Nephron (organoid): ENCODE measurements around the gene SERPINA4.

Experiments
- H3K27ac Mint-ChIP-seq, 3 experiments: 2 replicates each; pipeline ENCODE4 v1.8.0; 2020; ENCODE audit warnings: mixed read lengths in 3 of 3, mild to moderate bottlenecking in 2 of 3, moderate library complexity in 1 of 3
- H3K27me3 Mint-ChIP-seq: 2 replicates; pipeline ENCODE4 v1.8.0; 2021; ENCODE audit warnings: low read depth, mild to moderate bottlenecking, moderate library complexity, mixed read lengths
- H3K36me3 Mint-ChIP-seq: 2 replicates; pipeline ENCODE4 v1.8.0; 2020; ENCODE audit warnings: low read depth, mixed read lengths
- H3K4me1 Mint-ChIP-seq: 2 replicates; pipeline ENCODE4 v1.8.0; 2020; ENCODE audit warnings: mixed read lengths
- H3K4me3 Mint-ChIP-seq, 3 experiments: 2 replicates each; pipeline ENCODE4 v1.8.0; 2020; ENCODE audit warnings: mild to moderate bottlenecking in 3 of 3, mixed read lengths in 3 of 3, moderate library complexity in 2 of 3
- H3K9me3 Mint-ChIP-seq: 2 replicates; pipeline ENCODE4 v1.8.0; 2020; ENCODE audit warnings: mixed read lengths
- CTCF ChIP-seq, 3 experiments: fragments of 200-600 bp; sonication (generic); IDR thresholded peaks; one replicate each; pipeline ENCODE4 v1.5.0; 2021; ENCODE audit warnings: antibody characterized with exemption in 3 of 3; ENCODE audit not compliant: unreplicated experiment in 3 of 3

The SERPINA4 gene

GRCh38 chr14:94619297-94619696 lies 58.1 kb downstream of the SERPINA4 start:
- peaks cover 6% of the 10 kb centered on the region for H3K36me3 Mint-ChIP-seq
- no peak for TF ChIP-seq CTCF (IDR thresholded peaks at IDR 0.05; ENCODE audit: unreplicated experiment in 3 of 3)
- H3K4me1 Mint-ChIP-seq, result no peaks in the 10 kb centered on the region

More at GRCh38 chr14:94619297-94619696, 58.1 kb downstream of the SERPINA4 start:
- Mint-ChIP-seq H3K4me3 (no peak overlapping the region), H3K9me3 (peaks cover 33% of the 10 kb centered on the region), H3K27ac (no peak overlapping the region), H3K27me3 (peaks cover 5% of the 10 kb centered on the region)
